ENCODE results near the gene SLC4A4. TPM values are rescaled to one million over a fixed set of nuclear protein-coding genes. Genes with fewer than 3 reads are reported as not detected.

The SLC4A4 gene
- total RNA-seq, 2 donors from 2014 or later = 1.8 TPM

DNA sequence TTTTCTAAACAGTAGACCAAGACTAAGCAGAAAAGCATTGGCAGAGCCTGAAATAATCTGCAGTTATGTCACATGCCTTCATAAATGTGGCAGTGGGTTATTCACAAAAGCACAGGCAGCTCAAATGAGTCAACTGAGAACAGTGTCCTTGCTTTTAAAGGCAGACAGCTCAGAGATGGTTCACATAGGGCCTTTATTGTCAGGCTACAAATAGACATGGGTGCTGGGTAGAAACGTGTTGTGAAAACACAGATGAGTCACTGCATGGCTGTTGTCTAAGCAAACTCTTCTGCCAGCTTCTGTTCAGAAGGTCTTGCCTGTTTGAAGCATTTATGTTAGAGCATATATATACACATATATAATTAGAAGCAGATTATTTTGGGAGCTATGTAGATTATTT lies 118.0 kb downstream of the SLC4A4 start:
- Histone ChIP-seq H3K4me1 (ENCODE audit: control insufficient read depth in 1 of 2, low read depth in 2 of 2) (no peaks in the 10 kb centered on the region), H3K36me3 (no peaks in the 10 kb centered on the region), H3K27me3 (replicated peaks; ENCODE audit: insufficient read depth) (no peaks in the 10 kb centered on the region), H3K27ac (no peak overlapping the region), H3K4me3 (no peak overlapping the region), H3K9me3 (no peaks in the 10 kb centered on the region)
- TF ChIP-seq, protein P1, sequence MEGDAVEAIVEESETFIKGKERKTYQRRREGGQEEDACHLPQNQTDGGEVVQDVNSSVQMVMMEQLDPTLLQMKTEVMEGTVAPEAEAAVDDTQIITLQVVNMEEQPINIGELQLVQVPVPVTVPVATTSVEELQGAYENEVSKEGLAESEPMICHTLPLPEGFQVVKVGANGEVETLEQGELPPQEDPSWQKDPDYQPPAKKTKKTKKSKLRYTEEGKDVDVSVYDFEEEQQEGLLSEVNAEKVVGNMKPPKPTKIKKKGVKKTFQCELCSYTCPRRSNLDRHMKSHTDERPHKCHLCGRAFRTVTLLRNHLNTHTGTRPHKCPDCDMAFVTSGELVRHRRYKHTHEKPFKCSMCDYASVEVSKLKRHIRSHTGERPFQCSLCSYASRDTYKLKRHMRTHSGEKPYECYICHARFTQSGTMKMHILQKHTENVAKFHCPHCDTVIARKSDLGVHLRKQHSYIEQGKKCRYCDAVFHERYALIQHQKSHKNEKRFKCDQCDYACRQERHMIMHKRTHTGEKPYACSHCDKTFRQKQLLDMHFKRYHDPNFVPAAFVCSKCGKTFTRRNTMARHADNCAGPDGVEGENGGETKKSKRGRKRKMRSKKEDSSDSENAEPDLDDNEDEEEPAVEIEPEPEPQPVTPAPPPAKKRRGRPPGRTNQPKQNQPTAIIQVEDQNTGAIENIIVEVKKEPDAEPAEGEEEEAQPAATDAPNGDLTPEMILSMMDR (IDR thresholded peaks at IDR 0.05) = no peak
- DNase-seq (ENCODE audit: low spot score) = no peak
- ATAC-seq (ENCODE audit: insufficient number of reproducible peaks, low FRiP score, low read depth) = no peak

DNA sequence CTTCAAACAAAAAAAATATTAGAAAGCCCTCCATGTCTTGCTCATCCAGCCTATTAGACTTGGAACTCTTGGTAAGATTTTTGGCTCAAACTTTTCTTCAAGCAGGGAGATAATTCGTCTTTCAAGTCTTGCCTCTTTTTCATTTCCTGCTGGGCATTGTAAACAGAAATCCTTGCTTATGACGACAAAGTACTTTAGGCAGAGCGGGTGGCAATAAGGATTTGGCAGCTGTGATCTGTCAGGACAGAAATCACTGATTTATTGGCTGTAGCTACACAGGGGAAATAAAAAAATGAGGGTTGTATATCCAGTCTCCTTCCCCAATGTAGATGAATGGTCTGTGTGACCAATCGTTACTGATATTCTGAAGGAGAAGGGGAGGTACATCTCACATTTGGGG lies 121.6 kb downstream of the SLC4A4 start:
- H3K9me3 ChIP-seq = no peaks in the 10 kb centered on the region
- H3K4me1 ChIP-seq (ENCODE audit: control insufficient read depth in 1 of 2, low read depth in 2 of 2) = no peaks in the 10 kb centered on the region
- no peak overlapping the region for H3K27ac ChIP-seq
- DNase-seq (ENCODE audit: low spot score) = no peak
- no peaks in the 10 kb centered on the region for H3K36me3 ChIP-seq
- TF ChIP-seq, protein P1 (IDR thresholded peaks at IDR 0.05) = no peak
- no peaks in the 10 kb centered on the region for H3K27me3 ChIP-seq (replicated peaks; ENCODE audit: insufficient read depth)
- no peak overlapping the region for H3K4me3 ChIP-seq
- ATAC-seq (ENCODE audit: insufficient number of reproducible peaks, low FRiP score, low read depth) = no peak

DNA sequence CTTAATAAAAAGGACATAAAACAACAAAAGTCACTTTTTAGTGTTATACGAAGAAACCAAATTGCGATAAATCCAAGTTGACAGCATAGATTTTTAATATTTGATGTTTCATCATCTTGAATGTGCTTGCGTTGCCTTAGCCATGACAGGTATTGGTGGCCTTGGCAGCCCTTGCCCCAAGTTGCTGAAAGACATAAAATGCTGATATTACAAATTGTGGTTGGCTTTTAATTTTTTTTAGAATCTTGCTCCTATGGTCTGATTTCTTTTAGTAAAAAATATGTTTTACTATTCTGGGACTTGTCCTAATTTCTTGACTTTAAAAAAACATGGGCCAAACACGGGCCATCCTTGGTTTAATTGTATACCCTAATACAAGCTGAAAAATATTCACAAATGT lies 122.6 kb downstream of the SLC4A4 start:
- no peak for DNase-seq (ENCODE audit: low spot score)
- no peaks in the 10 kb centered on the region for H3K9me3 ChIP-seq
- ATAC-seq (ENCODE audit: insufficient number of reproducible peaks, low FRiP score, low read depth) = no peak
- H3K27ac ChIP-seq = no peak overlapping the region
- no peaks in the 10 kb centered on the region for H3K4me1 ChIP-seq (ENCODE audit: control insufficient read depth in 1 of 2, low read depth in 2 of 2)
- H3K4me3 ChIP-seq = no peak overlapping the region
- no peaks in the 10 kb centered on the region for H3K36me3 ChIP-seq
- TF ChIP-seq, protein P1 (IDR thresholded peaks at IDR 0.05) = no peak
- no peaks in the 10 kb centered on the region for H3K27me3 ChIP-seq (replicated peaks; ENCODE audit: insufficient read depth)

DNA sequence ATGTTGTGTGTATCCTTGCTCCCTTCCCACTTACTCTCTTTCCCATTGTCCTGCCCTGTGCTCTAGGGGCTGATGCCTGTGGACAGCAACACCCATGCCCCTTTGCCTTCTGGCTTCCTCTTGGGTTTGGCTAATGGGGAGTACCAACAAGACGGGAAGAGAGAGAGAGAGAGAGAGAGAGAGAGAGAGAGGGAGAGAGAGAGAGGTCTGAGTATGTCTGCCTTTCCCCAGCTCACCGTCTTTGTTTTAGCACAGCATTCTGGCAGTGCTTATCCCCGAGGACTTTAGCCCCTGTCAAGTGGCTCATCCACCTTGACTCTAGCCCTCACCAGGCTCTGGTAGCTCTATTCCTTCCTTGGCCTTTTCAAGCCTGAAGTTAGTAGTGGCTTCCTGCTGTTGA lies 128.0 kb downstream of the SLC4A4 start:
- H3K27me3 ChIP-seq (replicated peaks; ENCODE audit: insufficient read depth) = no peaks in the 10 kb centered on the region
- ATAC-seq (ENCODE audit: insufficient number of reproducible peaks, low FRiP score, low read depth) = no peak

DNA sequence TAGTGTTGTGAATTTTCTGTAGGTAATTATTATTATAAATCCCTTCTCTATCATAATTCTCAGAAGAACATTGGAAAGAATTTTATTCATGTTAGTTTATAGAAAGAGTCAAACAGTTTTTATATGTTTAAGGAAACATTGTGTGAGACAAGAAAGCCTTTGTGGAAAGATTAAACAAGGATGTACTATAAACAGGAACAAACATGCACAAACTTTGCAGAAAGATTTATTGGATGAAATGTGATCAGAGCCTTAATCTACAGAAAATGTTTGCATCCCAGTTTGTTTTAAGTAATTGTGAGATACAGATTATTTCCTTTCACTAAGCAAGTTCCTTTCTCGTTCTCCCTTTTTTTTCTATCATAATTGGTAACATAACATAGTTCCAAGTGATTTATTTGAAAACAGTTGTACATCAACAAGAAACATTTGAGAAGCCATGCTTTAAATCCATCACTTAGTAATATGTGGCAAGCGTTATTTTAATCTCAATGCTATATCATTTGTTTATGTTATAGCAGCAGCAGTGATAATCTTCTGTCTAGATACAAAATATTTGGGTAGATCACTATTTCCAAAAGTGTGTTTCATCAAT lies 129.4 kb downstream of the SLC4A4 start:
- no peaks in the 10 kb centered on the region for H3K36me3 ChIP-seq
- TF ChIP-seq, protein P1 (IDR thresholded peaks at IDR 0.05) = no peak
- no peaks in the 10 kb centered on the region for H3K4me1 ChIP-seq (ENCODE audit: control insufficient read depth in 1 of 2, low read depth in 2 of 2)
- no peaks in the 10 kb centered on the region for H3K27me3 ChIP-seq (replicated peaks; ENCODE audit: insufficient read depth)
- DNase-seq (ENCODE audit: low spot score) (no peak), ATAC-seq (ENCODE audit: insufficient number of reproducible peaks, low FRiP score, low read depth) (no peak)
- no peak overlapping the region for H3K4me3 ChIP-seq
- H3K27ac ChIP-seq = no peak overlapping the region
- no peaks in the 10 kb centered on the region for H3K9me3 ChIP-seq

More for the DNA sequence above, 128.0 kb downstream of the SLC4A4 start:
- no peaks in the 10 kb centered on the region for H3K36me3 ChIP-seq
- DNase-seq (ENCODE audit: low spot score) = no peak
- no peak overlapping the region for H3K4me3 ChIP-seq
- H3K9me3 ChIP-seq = no peaks in the 10 kb centered on the region
- H3K27ac ChIP-seq = no peak overlapping the region
- TF ChIP-seq, protein P1 (IDR thresholded peaks at IDR 0.05) = no peak
- no peaks in the 10 kb centered on the region for H3K4me1 ChIP-seq (ENCODE audit: control insufficient read depth in 1 of 2, low read depth in 2 of 2)
